Endothelial cell of umbilical vein (primary cell): Measurements from ENCODE around the gene DENND5B. TPM values are rescaled to one million over a fixed set of nuclear protein-coding genes. Genes with fewer than 3 reads are reported as not detected.

ENCODE experiments used
- BruUV-seq: library from RNA; stranded (reverse); fragments of 400-500 nt; replicated peaks from 2 replicates; lab custom pipeline; 2021; lab: Mats Ljungman, UMichigan
- CTCF ChIA-PET: fragments of 300-600, 350-600 bp; sonication (Branson Sonifier 250); formaldehyde crosslinking; loops from one replicate; lab custom pipeline; 2021; ENCODE audit warnings: antibody characterized with exemption, inconsistent platforms; lab: Charles Lee
- POLR2A ChIA-PET: fragments of 300-600, 350-600 bp; sonication (Branson Sonifier 250); formaldehyde crosslinking; loops from one replicate; lab custom pipeline; 2021; ENCODE audit warnings: antibody characterized with exemption, inconsistent platforms; lab: Charles Lee
- DNase-seq: peaks from one replicate; pipeline ENCODE4 v3.0.0-alpha.2; 2011; ENCODE audit warnings: low read depth, low spot score
- FAIRE-seq: peaks from 2 replicates; lab custom pipeline; 2011; peaks lifted over from hg19 to GRCh38; lab: Jason Lieb, UNC
- H2AFZ ChIP-seq: 2 replicates; pipeline ENCODE4 v1.6.0; 2012; ENCODE audit warnings: low read depth, low read length, control low read depth, inconsistent platforms
- H3K27ac ChIP-seq: 2 replicates; pipeline ENCODE4 v1.5.1; 2011; ENCODE audit warnings: low read depth, mild to moderate bottlenecking, control low read depth, low read length, moderate library complexity; ENCODE audit not compliant: insufficient read depth
- H3K27me3 ChIP-seq, 2 experiments: 2 replicates each; pipeline versions ENCODE4 v1.6.0 to v1.6.1; 2011; ENCODE audit warnings: low read length in 2 of 2, mixed read lengths in 1 of 2; ENCODE audit not compliant: control insufficient read depth in 2 of 2, insufficient read depth in 2 of 2
- H3K36me3 ChIP-seq, 2 experiments: 2 replicates in 1 of 2; 3 replicates in 1 of 2; pipeline ENCODE4 v1.5.1; 2011; ENCODE audit warnings: low read length in 2 of 2, mild to moderate bottlenecking in 1 of 2, moderate library complexity in 1 of 2; ENCODE audit not compliant: control insufficient read depth in 2 of 2, insufficient read depth in 2 of 2; ENCODE audit errors: extremely low read depth in 1 of 2
- H3K4me1 ChIP-seq: 3 replicates; pipeline ENCODE4 v1.5.1; 2011; ENCODE audit warnings: mild to moderate bottlenecking, low read length; ENCODE audit not compliant: control insufficient read depth, insufficient read depth; ENCODE audit errors: extremely low read depth
- H3K4me2 ChIP-seq: 2 replicates; pipeline ENCODE4 v1.6.1; 2011; ENCODE audit warnings: low read length, control low read depth, mixed read lengths; ENCODE audit not compliant: insufficient read depth
- H3K4me3 ChIP-seq, 3 experiments: fragments of 200-600 bp in 1 of 3; sonication (generic), shearing (Covaris generic) in 1 of 3; replicated peaks in 1 of 3; 2 replicates each; pipeline ENCODE4 v1.5.1; 2011 to 2016; ENCODE audit warnings: control low read depth in 3 of 3, low read length in 3 of 3, mild to moderate bottlenecking in 2 of 3, inconsistent platforms in 1 of 3, low read depth in 1 of 3, moderate library complexity in 1 of 3; ENCODE audit not compliant: insufficient read depth in 1 of 3
- H3K79me2 ChIP-seq: 2 replicates; pipeline ENCODE4 v1.6.0; 2012; ENCODE audit warnings: low read length, inconsistent platforms; ENCODE audit not compliant: control insufficient read depth, insufficient read depth
- H3K9ac ChIP-seq: replicated peaks from 2 replicates; pipeline ENCODE3; 2011; ENCODE audit warnings: low read length, control low read depth; ENCODE audit not compliant: insufficient read depth; ENCODE audit errors: extremely low read depth
- H3K9me1 ChIP-seq: replicated peaks from 3 replicates; pipeline ENCODE4 v1.6.0; 2011; ENCODE audit warnings: mild to moderate bottlenecking, low read length; ENCODE audit not compliant: control insufficient read depth, insufficient read depth; ENCODE audit errors: extremely low read depth
- H3K9me3 ChIP-seq: replicated peaks from 2 replicates; pipeline ENCODE4 v1.5.1; 2012; ENCODE audit warnings: low read length, inconsistent platforms; ENCODE audit not compliant: control insufficient read depth, insufficient read depth
- H4K20me1 ChIP-seq: replicated peaks from 2 replicates; pipeline ENCODE3; 2011; ENCODE audit warnings: mild to moderate bottlenecking, low read length; ENCODE audit not compliant: control insufficient read depth, insufficient read depth; ENCODE audit errors: extremely low read depth
- EZH2 ChIP-seq: IDR thresholded peaks from 2 replicates; pipeline ENCODE4 v1.6.1; 2012; ENCODE audit warnings: borderline replicate concordance, low read depth, mild to moderate bottlenecking, moderate library complexity, low read length, inconsistent platforms; ENCODE audit not compliant: severe bottlenecking
- FOS ChIP-seq: IDR thresholded peaks from 2 replicates; pipeline ENCODE4 v1.6.1; 2011; ENCODE audit warnings: mild to moderate bottlenecking, low read length, moderate library complexity, borderline replicate concordance; ENCODE audit not compliant: insufficient read depth
- GATA2 ChIP-seq: IDR thresholded peaks from 2 replicates; pipeline ENCODE4 v1.7.0; 2011; ENCODE audit warnings: low read depth, mild to moderate bottlenecking, moderate library complexity, mixed read lengths, low read length; ENCODE audit not compliant: insufficient read length, insufficient read depth
- JUN ChIP-seq: IDR thresholded peaks from 2 replicates; pipeline ENCODE4 v1.6.1; 2011; ENCODE audit warnings: borderline replicate concordance, low read depth; ENCODE audit not compliant: insufficient read length, insufficient read depth
- MYC ChIP-seq: IDR thresholded peaks from one replicate; pipeline ENCODE4 v1.6.1; 2011; ENCODE audit warnings: mild to moderate bottlenecking, low read depth, low read length
- POLR2A ChIP-seq: IDR thresholded peaks from 2 replicates; pipeline ENCODE4 v1.6.1; 2012; ENCODE audit warnings: low read depth, mild to moderate bottlenecking, control low read depth, low read length
- POLR2AphosphoS5 ChIP-seq: IDR thresholded peaks from 2 replicates; pipeline ENCODE4 v1.6.1; 2012; ENCODE audit warnings: low read depth, mild to moderate bottlenecking, control low read depth, low read length, moderate library complexity; ENCODE audit not compliant: insufficient read depth
- dilution Hi-C: fragments of 300-500 bp; cut with MboI; formaldehyde crosslinking; loops from one replicate; pipeline ENCODE4 v1.15.0; 2019; ENCODE audit warnings: low sequenced_read_pairs; ENCODE audit not compliant: extremely low pct_ligation_motif_present
- intact Hi-C: fragments of 100-400 bp; cut with micrococcal nuclease; formaldehyde crosslinking; loops from one replicate; pipeline ENCODE4 v1.10.0; 2022
- polyA plus RNA-seq, 4 experiments: library from polyadenylated mRNA; depleted of rRNA in 3 of 4; stranded (reverse) in 3 of 4; unstranded in 1 of 4; fragments of >200 nt; gene quantifications; 2 replicates each; pipeline versions ENCODE4 v1.2.1 to v1.2.3, GENCODE V29; 2011 to 2012; ENCODE audit warnings: missing spikeins in 1 of 4
- total RNA-seq: library from RNA; stranded (reverse); gene quantifications from 2 replicates; pipeline ENCODE4 v1.2.3, GENCODE V29; 2021
- TF ChIP-seq, protein P1 (sequence below), 2 donors: IDR thresholded peaks; 1 replicate in 1 of 2; 2 replicates in 1 of 2; pipeline ENCODE4 v1.5.1; 2011; ENCODE audit warnings: low read length in 2 of 2, mild to moderate bottlenecking in 2 of 2, moderate library complexity in 2 of 2, control low read depth in 1 of 2, inconsistent platforms in 1 of 2, low read depth in 1 of 2; ENCODE audit not compliant: insufficient read depth in 1 of 2; ENCODE audit errors: extremely low read depth in 1 of 2
- TF ChIP-seq, protein P2 (sequence below): IDR thresholded peaks from 2 replicates; pipeline ENCODE4 v1.6.1; 2011; ENCODE audit not compliant: insufficient read depth, insufficient read length

The DENND5B gene
- total and polyA plus RNA-seq, 2 donors (not counting 3 experiments of a cell fraction or from before 2014, with no cell fraction given): 10.3 to 18.3 TPM

DNA sequence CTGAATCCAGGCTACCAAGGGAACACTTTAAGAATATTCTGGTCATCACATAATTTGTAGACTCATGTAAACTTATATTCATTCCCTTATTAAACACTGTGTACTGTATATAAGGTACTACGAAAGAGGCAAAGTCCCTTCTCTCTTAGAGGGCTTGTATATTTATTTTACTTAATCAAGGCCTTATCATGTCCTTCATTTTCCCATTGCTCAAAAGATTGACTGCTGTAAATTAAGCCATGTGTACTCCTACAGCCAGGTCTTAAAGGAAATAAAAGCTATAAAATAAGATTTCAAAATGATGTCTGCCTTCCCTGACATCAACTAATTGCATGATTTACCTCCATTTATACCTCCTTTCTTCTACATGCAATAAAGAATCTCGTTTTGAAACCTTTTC lies 5.0 kb downstream of the DENND5B start:
- no peak overlapping the region for H2AFZ ChIP-seq
- no peak overlapping the region for H3K4me3 ChIP-seq
- CTCF ChIA-PET: interaction anchor here (1.0 kb wide), 1 partner anchor 183 kb away, joined by 4 read pairs; no protein-coding TSS in a partner anchor
- intact Hi-C loops (no loop called here), dilution Hi-C loops (no loop called here)
- no peak overlapping the region for H3K4me2 ChIP-seq
- H3K9me1 ChIP-seq: no peaks in the 10 kb centered on the region
- H3K9me3 ChIP-seq: no peaks in the 10 kb centered on the region
- FAIRE-seq (no peak), DNase-seq (no peak)
- H3K79me2 ChIP-seq: peaks cover 42% of the 10 kb centered on the region
- no peaks in the 10 kb centered on the region for H3K27me3 ChIP-seq
- no peak overlapping the region for H3K27ac ChIP-seq
- TF ChIP-seq POLR2AphosphoS5 (no peak), MYC (no peak), EZH2 (no peak), FOS (no peak), JUN (no peak), POLR2A (no peak), GATA2 (no peak)
- TF ChIP-seq, protein P1, sequence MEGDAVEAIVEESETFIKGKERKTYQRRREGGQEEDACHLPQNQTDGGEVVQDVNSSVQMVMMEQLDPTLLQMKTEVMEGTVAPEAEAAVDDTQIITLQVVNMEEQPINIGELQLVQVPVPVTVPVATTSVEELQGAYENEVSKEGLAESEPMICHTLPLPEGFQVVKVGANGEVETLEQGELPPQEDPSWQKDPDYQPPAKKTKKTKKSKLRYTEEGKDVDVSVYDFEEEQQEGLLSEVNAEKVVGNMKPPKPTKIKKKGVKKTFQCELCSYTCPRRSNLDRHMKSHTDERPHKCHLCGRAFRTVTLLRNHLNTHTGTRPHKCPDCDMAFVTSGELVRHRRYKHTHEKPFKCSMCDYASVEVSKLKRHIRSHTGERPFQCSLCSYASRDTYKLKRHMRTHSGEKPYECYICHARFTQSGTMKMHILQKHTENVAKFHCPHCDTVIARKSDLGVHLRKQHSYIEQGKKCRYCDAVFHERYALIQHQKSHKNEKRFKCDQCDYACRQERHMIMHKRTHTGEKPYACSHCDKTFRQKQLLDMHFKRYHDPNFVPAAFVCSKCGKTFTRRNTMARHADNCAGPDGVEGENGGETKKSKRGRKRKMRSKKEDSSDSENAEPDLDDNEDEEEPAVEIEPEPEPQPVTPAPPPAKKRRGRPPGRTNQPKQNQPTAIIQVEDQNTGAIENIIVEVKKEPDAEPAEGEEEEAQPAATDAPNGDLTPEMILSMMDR (IDR thresholded peaks at IDR 0.05; ENCODE audit: extremely low read depth in 1 of 2, insufficient read depth in 1 of 2, low read depth in 1 of 2, low read length in 2 of 2): no peak
- TF ChIP-seq, protein P2, sequence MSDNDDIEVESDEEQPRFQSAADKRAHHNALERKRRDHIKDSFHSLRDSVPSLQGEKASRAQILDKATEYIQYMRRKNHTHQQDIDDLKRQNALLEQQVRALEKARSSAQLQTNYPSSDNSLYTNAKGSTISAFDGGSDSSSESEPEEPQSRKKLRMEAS: no peak
- no peak overlapping the region for H3K9ac ChIP-seq
- H4K20me1 ChIP-seq: peaks cover 4% of the 10 kb centered on the region
- no peaks in the 10 kb centered on the region for H3K36me3 ChIP-seq
- POLR2A ChIA-PET: no interaction called here
- peaks cover 19% of the 10 kb centered on the region for H3K4me1 ChIP-seq
- no TSS peak for BruUV-seq
